WI38 (cell line): ENCODE results near the gene ZDHHC8.

Experiments
- H3K4me3 ChIP-seq: 2 replicates; pipeline ENCODE4 v1.5.1; 2011; ENCODE audit warnings: low read depth, mild to moderate bottlenecking, control low read depth, low read length
- CTCF ChIP-seq: IDR thresholded peaks from 2 replicates; pipeline ENCODE4 v1.5.1; 2012; ENCODE audit warnings: low read depth, mild to moderate bottlenecking, control low read depth, low read length

The ZDHHC8 gene

GRCh38 chr22:20099099-20099711, 32.4 kb upstream of the ZDHHC8 start:
- H3K4me3 ChIP-seq, result no peak overlapping the region
- TF ChIP-seq CTCF, result no peak

- no peak for TF ChIP-seq CTCF
- no peak overlapping the region for H3K4me3 ChIP-seq
Observed at GRCh38 chr22:20101638-20102037, 30.0 kb upstream of the ZDHHC8 start.

- no peak for TF ChIP-seq CTCF
Observed at GRCh38 chr22:20102203-20102780, 29.3 kb upstream of the ZDHHC8 start.

GRCh38 chr22:20105456-20106204, 26.0 kb upstream of the ZDHHC8 start:
- TF ChIP-seq CTCF, result no peak

More at GRCh38 chr22:20102203-20102780, 29.3 kb upstream of the ZDHHC8 start:
- no peak overlapping the region for H3K4me3 ChIP-seq

GRCh38 chr22:20106205-20106848, 25.3 kb upstream of the ZDHHC8 start:
- H3K4me3 ChIP-seq, result no peak overlapping the region
- TF ChIP-seq CTCF, result no peak

More at GRCh38 chr22:20105456-20106204, 26.0 kb upstream of the ZDHHC8 start:
- H3K4me3 ChIP-seq, result no peak overlapping the region

GRCh38 chr22:20106849-20107237, 24.8 kb upstream of the ZDHHC8 start:
- H3K4me3 ChIP-seq, result no peak overlapping the region
- TF ChIP-seq CTCF, result no peak
